Neural progenitor cell (in vitro differentiated cells): ENCODE results near the gene SKI.

Source experiments
- EZH2 ChIP-seq: fragments of 200-600 bp; sonication (generic); IDR thresholded peaks from 2 replicates; pipeline ENCODE4 v1.6.1; 2017; ENCODE audit warnings: antibody characterized with exemption, mild to moderate bottlenecking, moderate library complexity
- TF ChIP-seq, protein P1 (sequence below): fragments of 200-600 bp; sonication (generic); IDR thresholded peaks from 2 replicates; pipeline ENCODE4 v1.5.1; 2017; ENCODE audit warnings: antibody characterized with exemption, mild to moderate bottlenecking

- TF ChIP-seq, protein P1, sequence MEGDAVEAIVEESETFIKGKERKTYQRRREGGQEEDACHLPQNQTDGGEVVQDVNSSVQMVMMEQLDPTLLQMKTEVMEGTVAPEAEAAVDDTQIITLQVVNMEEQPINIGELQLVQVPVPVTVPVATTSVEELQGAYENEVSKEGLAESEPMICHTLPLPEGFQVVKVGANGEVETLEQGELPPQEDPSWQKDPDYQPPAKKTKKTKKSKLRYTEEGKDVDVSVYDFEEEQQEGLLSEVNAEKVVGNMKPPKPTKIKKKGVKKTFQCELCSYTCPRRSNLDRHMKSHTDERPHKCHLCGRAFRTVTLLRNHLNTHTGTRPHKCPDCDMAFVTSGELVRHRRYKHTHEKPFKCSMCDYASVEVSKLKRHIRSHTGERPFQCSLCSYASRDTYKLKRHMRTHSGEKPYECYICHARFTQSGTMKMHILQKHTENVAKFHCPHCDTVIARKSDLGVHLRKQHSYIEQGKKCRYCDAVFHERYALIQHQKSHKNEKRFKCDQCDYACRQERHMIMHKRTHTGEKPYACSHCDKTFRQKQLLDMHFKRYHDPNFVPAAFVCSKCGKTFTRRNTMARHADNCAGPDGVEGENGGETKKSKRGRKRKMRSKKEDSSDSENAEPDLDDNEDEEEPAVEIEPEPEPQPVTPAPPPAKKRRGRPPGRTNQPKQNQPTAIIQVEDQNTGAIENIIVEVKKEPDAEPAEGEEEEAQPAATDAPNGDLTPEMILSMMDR, result no peak
- no peak for TF ChIP-seq EZH2
These were observed 15.0 kb downstream of the SKI start for GRCh38 chr1:2242814-2243725.
